HL-60 (cell line): ENCODE measurements around the gene PNMT.

Source experiments
- DNase-seq, 2 experiments: peaks; one replicate each; pipeline ENCODE4 v3.0.0-alpha.2; 2010 to 2020; ENCODE audit warnings: low read depth in 1 of 2, low spot score in 1 of 2
- H3K27ac ChIP-seq: fragments of 250-450 bp; sonication (Bioruptor Pico); replicated peaks from 2 replicates; pipeline ENCODE4 v1.5.1; 2020; ENCODE audit warnings: mild to moderate bottlenecking, moderate library complexity
- H3K27me3 ChIP-seq: fragments of 250-450 bp; sonication (Bioruptor Pico); 2 replicates; pipeline ENCODE4 v1.5.1; 2021; ENCODE audit warnings: mild to moderate bottlenecking, moderate library complexity; ENCODE audit not compliant: insufficient read depth, poor library complexity, severe bottlenecking
- H3K4me3 ChIP-seq: replicated peaks from 2 replicates; pipeline ENCODE4 v1.5.1; 2011; ENCODE audit warnings: mild to moderate bottlenecking, control low read depth, low read length; ENCODE audit not compliant: insufficient read depth
- CTCF ChIP-seq: IDR thresholded peaks from one replicate; pipeline ENCODE4 v1.5.1; 2011; ENCODE audit warnings: low read length, control low read depth, inconsistent platforms; ENCODE audit not compliant: insufficient read depth
- GABPA ChIP-seq: IDR thresholded peaks from 2 replicates; pipeline ENCODE4 v1.6.1; 2012; ENCODE audit warnings: low read depth
- POLR2AphosphoS5 ChIP-seq: IDR thresholded peaks from 2 replicates; pipeline ENCODE4 v1.6.1; 2012; ENCODE audit warnings: low read depth
- REST ChIP-seq: IDR thresholded peaks from 2 replicates; pipeline ENCODE4 v1.6.1; 2012; ENCODE audit warnings: low read depth; ENCODE audit not compliant: insufficient replicate concordance
- SPI1 ChIP-seq: IDR thresholded peaks from 2 replicates; pipeline ENCODE4 v1.6.1; 2012; ENCODE audit warnings: low read depth, mild to moderate bottlenecking, borderline replicate concordance

PNMT gene

GRCh38 chr17:39675390-39676082 lies 7.3 kb downstream of the PNMT start:
- Histone ChIP-seq H3K27ac (no peak overlapping the region), H3K4me3 (no peak overlapping the region), H3K27me3 (peaks cover 4% of the 10 kb centered on the region)
- no peak for DNase-seq
- no peak for TF ChIP-seq CTCF
- TF ChIP-seq POLR2AphosphoS5 = no peak
- no peak for TF ChIP-seq GABPA
- TF ChIP-seq REST = no peak
- TF ChIP-seq SPI1 = no peak

GRCh38 chr17:39676198-39676819 lies 8.1 kb downstream of the PNMT start:
- TF ChIP-seq SPI1 = no peak
- Histone ChIP-seq H3K27ac (no peak overlapping the region), H3K27me3 (peaks cover 2% of the 10 kb centered on the region), H3K4me3 (no peak overlapping the region)
- DNase-seq = peak; percentile 46 to 78

- no peak overlapping the region for H3K27ac ChIP-seq
- H3K4me3 ChIP-seq = no peak overlapping the region
- TF ChIP-seq REST = no peak
- H3K27me3 ChIP-seq = no peaks in the 10 kb centered on the region
- DNase-seq = no peak
Observed at GRCh38 chr17:39677072-39677471, 8.8 kb downstream of the PNMT start.

GRCh38 chr17:39677542-39678339 lies 9.5 kb downstream of the PNMT start:
- Histone ChIP-seq H3K4me3 (no peak overlapping the region), H3K27me3 (no peaks in the 10 kb centered on the region), H3K27ac (no peak overlapping the region)
- TF ChIP-seq GABPA (no peak), CTCF (no peak), POLR2AphosphoS5 (no peak), REST (no peak), SPI1 (no peak)
- DNase-seq = no peak
